ENCODE data around the gene HDLBP.

The HDLBP gene

GRCh38 chr2:241228860-241229516, 86.5 kb downstream of the HDLBP start:
- DNase-seq: no peak

GRCh38 chr2:241228081-241228859, 87.2 kb downstream of the HDLBP start:
- no peak for DNase-seq

GRCh38 chr2:241227594-241227993, 87.9 kb downstream of the HDLBP start:
- no peak for DNase-seq

- peak; percentile 31 for DNase-seq
Measured at GRCh38 chr2:241226723-241227572, 88.5 kb downstream of the HDLBP start.

GRCh38 chr2:241225983-241226382, 89.5 kb downstream of the HDLBP start:
- no peak for DNase-seq

- no peak for DNase-seq
Measured at GRCh38 chr2:241225545-241225944, 89.9 kb downstream of the HDLBP start.

- no peak for DNase-seq
Measured at GRCh38 chr2:241224851-241225438, 90.5 kb downstream of the HDLBP start.

GRCh38 chr2:241224018-241224850, 91.2 kb downstream of the HDLBP start:
- peak; percentile 63 for DNase-seq

- DNase-seq: no peak
Measured at GRCh38 chr2:241223211-241224017, 92.1 kb downstream of the HDLBP start.

GRCh38 chr2:241219856-241220356, 95.6 kb downstream of the HDLBP start:
- DNase-seq: no peak

- DNase-seq: no peak
Measured at GRCh38 chr2:241219030-241219382, 96.5 kb downstream of the HDLBP start.

GRCh38 chr2:241218131-241219029, 97.1 kb downstream of the HDLBP start:
- DNase-seq: peak; percentile 52

- peak; percentile 66 for DNase-seq
Measured at GRCh38 chr2:241217320-241218031, 98.0 kb downstream of the HDLBP start.

GRCh38 chr2:241216211-241216761, 99.2 kb downstream of the HDLBP start:
- DNase-seq: peak; percentile 72

GRCh38 chr2:241215421-241215820, 100.1 kb downstream of the HDLBP start:
- DNase-seq: no peak

- DNase-seq: no peak
Measured at GRCh38 chr2:241214766-241215165, 100.7 kb downstream of the HDLBP start.

- DNase-seq: no peak
Measured at GRCh38 chr2:241214209-241214608, 101.3 kb downstream of the HDLBP start.

- no peak for DNase-seq
Measured at GRCh38 chr2:241213567-241213966, 101.9 kb downstream of the HDLBP start.

GRCh38 chr2:241213041-241213440, 102.4 kb downstream of the HDLBP start:
- DNase-seq: no peak

All from fibroblast of skin of back (primary cell).